ENCODE results near the gene ITGB8. TPM values are rescaled to one million over a fixed set of nuclear protein-coding genes. Genes with fewer than 3 reads are reported as not detected.

The ITGB8 gene
- 10 to 100 TPM; 11.0 to 14.2 TPM for total RNA-seq
- 1 to 10 TPM; 5.7 to 7.1 (median 6.4) TPM for polyA plus RNA-seq (ENCODE audit: insufficient read length in 6 of 6)
- long read RNA-seq, donor 1: 0 reads
- long read RNA-seq, donor 2, full-length matches to known transcripts: 1 of 1 reads
- long read RNA-seq, donor 2, partial matches to known transcripts: 0 of 1 reads
- long read RNA-seq, donor 2, other reads (novel, unspliced or antisense): 0 of 1 reads
- long read RNA-seq, donor 3: 0 reads
- long read RNA-seq, donor 4, partial matches to known transcripts: 0 of 2 reads
- long read RNA-seq, donor 4, other reads (novel, unspliced or antisense): 2 of 2 reads
- long read RNA-seq, donor 5: 0 reads
- long read RNA-seq, donor 6: 0 reads
- long read RNA-seq, donor 7: 0 reads
- long read RNA-seq, donor 8: 0 reads
- long read RNA-seq, donor 9: 0 reads
- long read RNA-seq, donor 10, partial matches to known transcripts: 1 of 1 reads
- long read RNA-seq, donor 10, other reads (novel, unspliced or antisense): 0 of 1 reads
- long read RNA-seq, donor 11, full-length matches to known transcripts: 5 of 5 reads
- long read RNA-seq, donor 11, partial matches to known transcripts: 0 of 5 reads
- long read RNA-seq, donor 11, other reads (novel, unspliced or antisense): 0 of 5 reads
- long read RNA-seq, donor 12: 0 reads

GRCh38 chr7:20330239-20330927 lies at the start of gene ITGB8:
TSS of gene ITGB8 (plus strand) at chr7:20330900. CDS start at chr7:20331807, 907 bp downstream.
- ATAC-seq: peak; percentile 93
- DNase-seq: peak; percentile 84 to 92 (median 88)
- H3K9me3 ChIP-seq: no peaks in the 10 kb centered on the region
- intact Hi-C loops (cut with DNase I): no loop called here
- peak within 1 kb of the TSS; percentile 55 to 56 for H3K4me3 ChIP-seq
- H3K36me3 ChIP-seq: no peaks in the 10 kb centered on the region
- H3K4me1 ChIP-seq: peaks cover 0 to 23% of the 10 kb centered on the region in 2 donors
- H3K27me3 ChIP-seq: peaks cover 10 to 41% of the 10 kb centered on the region in 2 donors
- TF ChIP-seq CTCF (IDR thresholded peaks at IDR 0.05): no peak
- peak within 1 kb of the TSS; percentile 80 to 87 for H3K27ac ChIP-seq

GRCh38 chr7:20282959-20283358 lies 47.7 kb upstream of the ITGB8 start:
- no peaks in the 10 kb centered on the region for H3K27me3 ChIP-seq
- ATAC-seq: no peak
- H3K9me3 ChIP-seq: no peaks in the 10 kb centered on the region
- DNase-seq: no peak
- intact Hi-C loops (cut with DNase I): no loop called here
- H3K36me3 ChIP-seq: no peaks in the 10 kb centered on the region
- TF ChIP-seq CTCF (IDR thresholded peaks at IDR 0.05): no peak
- no peak overlapping the region for H3K27ac ChIP-seq
- H3K4me3 ChIP-seq: no peak overlapping the region
- H3K4me1 ChIP-seq: no peaks in the 10 kb centered on the region

GRCh38 chr7:20283385-20283784 lies 47.3 kb upstream of the ITGB8 start:
- Histone ChIP-seq H3K4me1 (no peaks in the 10 kb centered on the region), H3K27ac (no peak overlapping the region), H3K4me3 (no peak overlapping the region), H3K27me3 (no peaks in the 10 kb centered on the region), H3K36me3 (no peaks in the 10 kb centered on the region), H3K9me3 (no peaks in the 10 kb centered on the region)
- DNase-seq: no peak
- intact Hi-C loops (cut with DNase I): no loop called here
- TF ChIP-seq CTCF (IDR thresholded peaks at IDR 0.05): no peak
- no peak for ATAC-seq

- no peak overlapping the region for H3K4me3 ChIP-seq
- ATAC-seq: no peak
- H3K27ac ChIP-seq: no peak overlapping the region
- intact Hi-C loops (cut with DNase I): no loop called here
- TF ChIP-seq CTCF (IDR thresholded peaks at IDR 0.05): no peak
- H3K36me3 ChIP-seq: no peaks in the 10 kb centered on the region
- no peaks in the 10 kb centered on the region for H3K27me3 ChIP-seq
- DNase-seq: no peak
- H3K4me1 ChIP-seq: no peaks in the 10 kb centered on the region
- H3K9me3 ChIP-seq: no peaks in the 10 kb centered on the region
Observed at GRCh38 chr7:20284003-20284770, 46.5 kb upstream of the ITGB8 start.

All from left lung (tissue), 14 donors.